GM18907 (cell line): Measurements from ENCODE around the gene SYT6.

ENCODE experiments used
- ATAC-seq: cut with Tn5 transposase; IDR thresholded peaks from one replicate; pipeline ENCODE4 v1.9.1; 2021; ENCODE audit warnings: mild to moderate bottlenecking, moderate library complexity; ENCODE audit not compliant: unreplicated experiment

The SYT6 gene

GRCh38 chr1:114154963-114155322 lies 1.3 kb upstream of the SYT6 start:
- ATAC-seq = no peak

GRCh38 chr1:114154146-114154962 lies 685 bp upstream of the SYT6 start:
- no peak for ATAC-seq

- ATAC-seq = no peak
Observed at GRCh38 chr1:114152508-114153260, 985 bp downstream of the SYT6 start.

GRCh38 chr1:114152089-114152507 lies 1.6 kb downstream of the SYT6 start:
- ATAC-seq = no peak

DNA sequence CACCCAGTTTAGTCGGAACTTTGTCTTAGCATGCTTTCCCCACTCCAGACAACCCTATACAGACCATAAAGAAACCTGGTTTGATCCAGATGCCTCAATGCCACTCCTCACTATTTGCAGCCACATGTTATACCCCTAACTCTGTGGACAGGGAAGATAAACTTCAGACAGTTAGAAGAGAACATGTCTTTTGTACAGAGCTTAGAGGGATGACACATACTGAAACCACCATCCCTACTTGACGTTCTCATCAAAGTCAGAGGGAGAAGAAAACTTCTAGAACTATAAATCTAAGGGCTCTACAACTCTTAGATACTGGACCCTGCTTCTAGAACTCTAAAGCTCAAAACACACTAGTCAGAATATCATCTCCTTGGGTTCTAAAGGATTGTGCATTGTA lies 3.7 kb downstream of the SYT6 start:
- ATAC-seq = no peak

DNA sequence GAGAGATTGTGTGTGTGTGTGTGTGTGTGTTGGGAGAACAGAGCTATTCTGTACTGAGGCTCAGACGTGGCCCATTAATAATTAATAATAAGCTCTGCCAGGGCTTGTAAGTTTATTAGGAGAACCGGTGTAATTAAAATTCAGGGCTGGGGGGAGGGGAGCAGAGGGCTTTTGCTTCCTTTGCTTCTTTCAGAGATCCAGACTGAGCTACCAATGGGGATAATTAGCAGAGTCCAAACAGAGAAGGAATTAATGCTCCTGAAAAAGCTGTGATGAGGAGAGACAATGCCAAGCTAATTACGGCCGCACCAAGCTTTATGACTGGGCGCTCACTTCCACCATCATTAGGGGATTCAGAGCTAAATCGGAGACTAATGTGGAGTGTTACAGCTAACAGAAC lies 4.5 kb downstream of the SYT6 start:
- ATAC-seq = no peak

DNA sequence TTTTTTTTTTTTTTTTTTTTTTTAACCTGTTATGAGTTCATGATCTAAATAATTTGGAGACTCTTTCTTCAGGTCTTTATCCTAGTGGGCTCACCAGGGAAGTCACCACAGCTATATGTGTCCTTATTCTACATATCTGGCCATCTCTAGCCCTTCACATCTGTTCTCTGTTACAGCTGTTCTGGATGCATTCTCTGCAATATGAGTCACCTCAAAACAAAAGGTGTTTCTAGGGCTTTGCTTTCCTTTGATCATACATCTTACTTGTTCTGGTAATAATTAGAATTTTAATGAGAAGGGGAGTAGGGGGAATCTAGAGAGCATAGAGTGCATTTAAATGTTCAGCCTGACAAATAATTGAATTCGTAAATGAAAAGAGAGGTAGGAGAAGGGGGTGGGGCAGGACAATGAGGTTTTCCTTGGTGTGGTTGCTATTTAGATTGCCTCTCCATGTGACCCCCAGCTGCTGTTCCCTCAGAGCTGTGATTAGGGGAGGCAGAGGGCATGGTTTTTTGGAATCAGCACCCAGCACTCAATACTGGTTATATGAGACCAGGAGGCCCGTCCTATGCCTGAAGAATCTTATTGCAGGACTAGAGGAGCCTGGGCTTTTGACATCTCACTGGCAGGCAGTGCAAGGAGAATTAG lies 8.0 kb downstream of the SYT6 start:
- no peak for ATAC-seq

DNA sequence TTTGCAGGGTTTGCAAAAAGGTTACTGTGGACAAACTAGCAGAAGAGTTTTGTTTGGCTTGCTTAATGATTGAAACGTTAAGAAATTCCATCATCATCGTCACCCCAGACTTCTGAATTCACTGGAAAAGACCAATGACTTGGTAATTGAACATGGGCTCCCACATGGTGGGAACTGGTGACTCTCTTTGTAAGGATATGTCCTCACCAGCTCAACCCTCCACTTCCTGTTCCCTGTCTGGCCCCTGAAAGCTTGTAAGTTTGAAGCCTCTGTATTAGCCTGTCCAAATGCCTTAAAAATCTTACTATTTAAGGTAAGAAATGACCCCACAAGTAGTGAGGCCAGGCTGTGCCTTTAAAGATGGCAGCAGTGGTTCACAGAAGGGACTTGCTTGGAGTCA lies 9.7 kb downstream of the SYT6 start:
- no peak for ATAC-seq

DNA sequence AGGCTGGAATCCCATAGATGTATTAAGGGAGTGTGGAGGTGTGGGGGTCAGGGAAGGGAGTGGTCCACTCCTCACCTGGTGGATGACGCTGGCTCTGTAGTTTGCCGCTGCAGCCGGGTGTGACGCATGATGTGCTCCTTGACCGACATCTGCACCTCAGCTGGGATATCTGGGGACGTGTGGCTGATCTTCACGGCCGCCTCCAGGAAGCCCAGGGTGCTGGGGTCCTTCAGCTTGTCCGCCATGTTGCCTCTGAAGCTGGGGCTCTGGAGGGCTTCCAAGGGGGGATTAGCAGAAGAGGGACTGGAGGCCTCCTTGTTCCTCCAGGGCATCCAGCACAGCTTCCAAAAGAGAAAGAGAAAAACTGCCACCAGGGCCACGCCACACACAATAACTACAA lies 14.1 kb downstream of the SYT6 start:
- ATAC-seq = no peak

GRCh38 chr1:114137497-114137896 lies 16.2 kb downstream of the SYT6 start:
- no peak for ATAC-seq

DNA sequence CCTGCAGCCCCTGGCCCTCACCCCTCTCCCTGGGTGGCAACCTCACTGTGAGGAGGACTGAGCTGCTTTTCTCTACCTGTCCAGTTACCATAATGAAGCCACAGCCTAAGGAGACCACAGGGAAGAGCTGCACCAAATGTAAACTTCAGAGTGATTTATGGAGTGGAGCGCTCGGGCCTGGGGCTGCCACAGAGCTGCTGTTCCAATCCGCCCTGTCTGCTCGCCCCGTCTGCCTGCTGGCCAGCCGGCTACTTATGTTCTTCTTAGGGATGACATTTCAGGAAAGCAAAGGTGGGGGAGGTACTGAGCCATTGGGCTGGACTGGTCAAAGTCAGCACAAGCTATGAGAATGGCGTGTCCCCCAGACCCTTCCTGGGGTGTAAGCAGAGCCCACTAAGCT lies 17.9 kb downstream of the SYT6 start:
- no peak for ATAC-seq

- no peak for ATAC-seq
Observed at GRCh38 chr1:114134518-114134917, 19.2 kb downstream of the SYT6 start.

DNA sequence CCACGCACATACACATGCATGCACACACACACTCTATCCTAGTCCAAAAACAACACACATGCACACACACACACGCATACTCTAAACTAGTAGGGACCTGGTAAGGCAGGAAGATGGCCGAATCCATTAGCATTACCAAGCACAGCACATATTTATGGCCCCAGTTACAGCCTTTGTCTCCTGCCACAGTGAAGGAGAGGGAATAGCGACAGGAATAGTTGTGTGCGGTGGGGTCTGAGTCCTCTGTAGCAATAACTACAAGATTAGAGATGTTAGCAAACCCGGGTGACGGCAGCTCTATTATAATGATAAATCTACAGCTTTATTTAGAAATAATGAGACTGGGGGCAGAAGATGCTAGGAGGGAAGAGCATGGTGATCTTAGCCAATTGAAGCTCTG lies 20.5 kb downstream of the SYT6 start:
- no peak for ATAC-seq

DNA sequence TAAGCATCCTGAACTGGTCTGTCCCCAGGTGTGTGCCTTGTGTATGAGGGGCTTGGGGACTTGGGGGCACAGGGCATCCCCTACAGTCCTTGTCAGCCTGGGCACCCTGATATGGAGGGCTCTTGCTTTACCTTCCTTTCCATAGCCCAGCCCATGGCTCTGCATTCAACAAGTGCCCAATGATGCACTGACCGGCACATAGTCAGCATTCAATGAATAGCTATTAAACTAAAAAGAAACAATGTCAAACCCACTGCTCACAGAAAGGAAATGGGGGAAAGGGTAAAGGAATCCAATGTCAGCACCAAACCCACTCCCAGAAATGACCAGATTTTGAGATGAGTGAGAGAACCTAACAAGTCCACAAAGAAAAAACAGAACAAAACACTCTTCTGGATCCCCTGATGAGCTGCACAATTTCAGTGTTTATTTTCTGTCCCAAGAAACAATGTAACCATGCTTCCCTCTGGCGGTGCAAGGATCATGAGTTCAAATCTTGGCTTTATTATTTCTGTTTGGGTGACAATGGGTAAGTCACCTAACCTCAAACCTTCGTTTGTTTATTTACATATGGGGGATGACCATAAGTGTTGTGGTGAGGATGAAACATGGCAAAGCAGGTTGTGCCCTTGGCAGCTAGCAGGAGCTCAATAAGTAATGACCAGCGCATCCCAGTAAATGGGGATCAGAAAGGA lies 22.0 kb downstream of the SYT6 start:
- no peak for ATAC-seq

GRCh38 chr1:114130846-114131525 lies 22.7 kb downstream of the SYT6 start:
- ATAC-seq = no peak

GRCh38 chr1:114130213-114130612 lies 23.5 kb downstream of the SYT6 start:
- no peak for ATAC-seq

GRCh38 chr1:114128293-114128692 lies 25.4 kb downstream of the SYT6 start:
- ATAC-seq = no peak

GRCh38 chr1:114126261-114127095 lies 27.2 kb downstream of the SYT6 start:
- peak; percentile 90 for ATAC-seq

GRCh38 chr1:114124644-114125043 lies 29.0 kb downstream of the SYT6 start:
- ATAC-seq = no peak
